Umbilical cord (tissue), 2 donors: ENCODE results near the gene RHBG. TPM values are rescaled to one million over a fixed set of nuclear protein-coding genes. Genes with fewer than 3 reads are reported as not detected.

ENCODE experiments used
- DNase-seq: peaks from one replicate; pipeline ENCODE4 v3.0.0-alpha.2; 2015; ENCODE audit warnings: low spot score
- total RNA-seq: library from RNA; depleted of rRNA; stranded (reverse); fragments of >200 nt; gene quantifications from one replicate; pipeline ENCODE4 v1.2.3, GENCODE V29; 2014; ENCODE audit warnings: low replicate concordance; ENCODE audit not compliant: insufficient read depth

The RHBG gene
- total RNA-seq, 1 donor from 2014 or later: not detected

- DNase-seq: no peak
These were observed 37.2 kb downstream of the RHBG start for GRCh38 chr1:156406251-156406650.

GRCh38 chr1:156407344-156407743 lies 38.3 kb downstream of the RHBG start:
- DNase-seq: no peak

GRCh38 chr1:156407760-156408159 lies 38.7 kb downstream of the RHBG start:
- no peak for DNase-seq

- DNase-seq: no peak
These were observed 40.4 kb downstream of the RHBG start for GRCh38 chr1:156409439-156409838.

GRCh38 chr1:156410238-156410637 lies 41.2 kb downstream of the RHBG start:
- no peak for DNase-seq

- no peak for DNase-seq
These were observed 41.7 kb downstream of the RHBG start for GRCh38 chr1:156410740-156411139.

GRCh38 chr1:156412653-156413321 lies 43.8 kb downstream of the RHBG start:
- DNase-seq: no peak

- DNase-seq: no peak
These were observed 44.6 kb downstream of the RHBG start for GRCh38 chr1:156413391-156414246.

- no peak for DNase-seq
These were observed 45.6 kb downstream of the RHBG start for GRCh38 chr1:156414461-156415064.

- no peak for DNase-seq
These were observed 48.0 kb downstream of the RHBG start for GRCh38 chr1:156416993-156417392.

- DNase-seq: no peak
These were observed 48.5 kb downstream of the RHBG start for GRCh38 chr1:156417401-156418020.

GRCh38 chr1:156418416-156419070 lies 49.5 kb downstream of the RHBG start:
- DNase-seq: no peak

GRCh38 chr1:156419854-156420204 lies 50.8 kb downstream of the RHBG start:
- no peak for DNase-seq

- no peak for DNase-seq
These were observed 51.4 kb downstream of the RHBG start for GRCh38 chr1:156420205-156421061.

GRCh38 chr1:156421062-156421938 lies 52.3 kb downstream of the RHBG start:
- DNase-seq: peak; percentile 72

- no peak for DNase-seq
These were observed 53.1 kb downstream of the RHBG start for GRCh38 chr1:156421939-156422601.

- no peak for DNase-seq
These were observed 53.6 kb downstream of the RHBG start for GRCh38 chr1:156422602-156423091.

GRCh38 chr1:156423422-156424352 lies 54.7 kb downstream of the RHBG start:
- DNase-seq: no peak
